ENCODE data around the gene GALP. TPM values are rescaled to one million over a fixed set of nuclear protein-coding genes. Genes with fewer than 3 reads are reported as not detected.
A peak's percentile ranks its signal among the peaks of the same experiment; 100 is the strongest.
"Not testable (repeated sequence)": the region's sequence is repeated elsewhere in the genome, so short reads cannot be mapped to it uniquely, and the experiment has no call there.

Gene GALP
- total RNA-seq, 2 donors from 2014 or later, result not detected

DNA sequence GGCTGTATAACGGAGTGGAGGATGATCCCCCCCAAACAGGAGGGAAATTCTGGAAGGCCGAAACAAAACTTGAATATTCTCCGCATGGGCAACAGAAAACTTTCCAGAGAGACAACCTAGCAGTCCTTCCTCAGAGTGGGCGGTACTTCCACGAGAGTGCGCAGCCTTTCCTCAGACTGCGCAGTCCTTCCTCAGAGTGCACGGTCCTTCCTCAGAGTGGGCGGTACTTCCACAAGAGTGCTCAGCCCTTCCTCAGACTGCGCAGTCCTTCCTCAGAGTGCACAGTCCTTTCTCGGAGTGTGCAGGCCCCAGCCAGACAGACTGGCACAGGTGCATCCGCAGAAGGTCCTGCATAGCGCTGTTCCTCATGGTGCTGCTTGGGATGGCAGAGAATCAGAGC lies 12.7 kb upstream of the GALP start:
- Histone ChIP-seq H3K27ac (no peak overlapping the region), H3K36me3 (peaks cover 22% of the 10 kb centered on the region), H3K4me1 (no peaks in the 10 kb centered on the region), H3K4me3 (no peak overlapping the region), H3K9me3 (no peaks in the 10 kb centered on the region), H3K27me3 (no peaks in the 10 kb centered on the region)
- TF ChIP-seq, protein P1, sequence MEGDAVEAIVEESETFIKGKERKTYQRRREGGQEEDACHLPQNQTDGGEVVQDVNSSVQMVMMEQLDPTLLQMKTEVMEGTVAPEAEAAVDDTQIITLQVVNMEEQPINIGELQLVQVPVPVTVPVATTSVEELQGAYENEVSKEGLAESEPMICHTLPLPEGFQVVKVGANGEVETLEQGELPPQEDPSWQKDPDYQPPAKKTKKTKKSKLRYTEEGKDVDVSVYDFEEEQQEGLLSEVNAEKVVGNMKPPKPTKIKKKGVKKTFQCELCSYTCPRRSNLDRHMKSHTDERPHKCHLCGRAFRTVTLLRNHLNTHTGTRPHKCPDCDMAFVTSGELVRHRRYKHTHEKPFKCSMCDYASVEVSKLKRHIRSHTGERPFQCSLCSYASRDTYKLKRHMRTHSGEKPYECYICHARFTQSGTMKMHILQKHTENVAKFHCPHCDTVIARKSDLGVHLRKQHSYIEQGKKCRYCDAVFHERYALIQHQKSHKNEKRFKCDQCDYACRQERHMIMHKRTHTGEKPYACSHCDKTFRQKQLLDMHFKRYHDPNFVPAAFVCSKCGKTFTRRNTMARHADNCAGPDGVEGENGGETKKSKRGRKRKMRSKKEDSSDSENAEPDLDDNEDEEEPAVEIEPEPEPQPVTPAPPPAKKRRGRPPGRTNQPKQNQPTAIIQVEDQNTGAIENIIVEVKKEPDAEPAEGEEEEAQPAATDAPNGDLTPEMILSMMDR (IDR thresholded peaks at IDR 0.05), result no peak
- DNase-seq (ENCODE audit: low spot score), result no peak

DNA sequence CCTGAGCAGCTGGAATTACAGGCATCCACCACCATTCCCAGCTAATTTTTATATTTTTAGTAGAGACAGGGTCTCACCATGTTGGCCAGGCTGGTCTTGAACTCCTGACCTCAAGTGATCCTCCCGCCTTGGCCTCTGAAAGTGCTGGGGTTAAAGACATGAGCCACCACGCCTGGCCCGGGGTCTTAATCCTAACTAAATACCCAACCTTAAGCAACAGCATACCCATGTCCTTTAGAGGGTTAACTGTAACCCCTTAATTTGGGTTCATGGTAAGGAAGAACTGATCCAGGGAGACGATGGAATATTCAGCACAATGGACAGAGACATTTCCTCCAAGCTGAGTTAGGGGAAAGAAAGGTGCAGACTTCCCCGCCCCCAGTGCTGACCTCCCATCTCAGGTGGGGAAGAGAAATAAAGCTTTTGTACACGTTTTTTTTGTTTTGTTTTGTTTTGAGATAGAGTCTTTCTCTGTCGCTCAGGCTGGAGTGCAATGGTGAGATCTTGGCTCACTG lies 8.7 kb upstream of the GALP start:
- no peak for DNase-seq (ENCODE audit: low spot score)
- TF ChIP-seq, protein P1 (IDR thresholded peaks at IDR 0.05), result no peak
- H3K4me1 ChIP-seq, result peaks cover 0 to 5% of the 10 kb centered on the region in 2 donors
- H3K27me3 ChIP-seq, result no peaks in the 10 kb centered on the region
- no peaks in the 10 kb centered on the region for H3K9me3 ChIP-seq
- H3K4me3 ChIP-seq, result no peak overlapping the region
- H3K27ac ChIP-seq, result no peak overlapping the region
- no peaks in the 10 kb centered on the region for H3K36me3 ChIP-seq

DNA sequence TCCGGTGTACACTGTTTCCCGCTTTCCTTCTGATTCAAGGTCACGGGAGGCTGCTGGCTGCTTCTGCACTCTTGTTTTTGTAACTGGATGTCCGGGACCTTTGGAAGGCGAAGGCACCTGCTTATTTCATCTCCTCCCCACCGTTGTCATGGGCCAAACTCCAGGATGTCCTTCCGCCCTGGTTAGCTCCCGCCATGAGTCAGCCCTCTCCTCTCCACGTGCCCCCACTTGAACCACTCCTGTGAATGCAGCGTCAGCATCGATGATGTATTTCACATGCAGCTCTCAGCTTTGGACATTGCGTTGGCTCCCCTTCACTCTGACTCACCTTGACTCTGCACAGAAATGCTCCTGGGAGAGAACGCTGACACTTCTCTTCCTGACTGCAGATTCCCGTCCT lies 5.5 kb upstream of the GALP start:
- H3K4me3 ChIP-seq, result no peak overlapping the region
- peaks cover 0 to 5% of the 10 kb centered on the region in 2 donors for H3K4me1 ChIP-seq
- no peak overlapping the region for H3K27ac ChIP-seq
- no peaks in the 10 kb centered on the region for H3K27me3 ChIP-seq
- H3K36me3 ChIP-seq, result no peaks in the 10 kb centered on the region
- H3K9me3 ChIP-seq, result no peaks in the 10 kb centered on the region
- peak; percentile 59 for DNase-seq (ENCODE audit: low spot score)
- TF ChIP-seq, protein P1 (IDR thresholded peaks at IDR 0.05), result no peak

DNA sequence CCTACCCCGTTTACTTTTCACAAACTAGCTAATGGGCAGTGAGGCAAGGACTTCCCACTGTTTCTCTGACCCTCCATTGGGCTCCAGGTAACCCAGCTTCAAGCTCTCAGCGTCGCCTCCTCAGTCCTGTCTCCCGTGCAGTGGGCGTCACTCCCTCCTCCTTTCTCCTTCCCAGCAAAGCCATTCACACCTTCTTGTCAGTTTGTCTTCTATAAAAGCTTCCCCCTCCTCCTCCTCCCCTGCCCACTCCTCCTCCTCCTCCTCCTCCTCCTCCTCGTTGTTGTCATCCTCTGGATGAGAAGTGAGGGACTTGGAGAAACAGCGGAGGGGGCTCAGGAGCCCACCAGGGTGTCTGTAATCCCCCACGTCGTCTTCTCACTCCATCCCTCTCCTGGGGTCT lies 1.7 kb upstream of the GALP start:
- no peak overlapping the region for H3K4me3 ChIP-seq

DNA sequence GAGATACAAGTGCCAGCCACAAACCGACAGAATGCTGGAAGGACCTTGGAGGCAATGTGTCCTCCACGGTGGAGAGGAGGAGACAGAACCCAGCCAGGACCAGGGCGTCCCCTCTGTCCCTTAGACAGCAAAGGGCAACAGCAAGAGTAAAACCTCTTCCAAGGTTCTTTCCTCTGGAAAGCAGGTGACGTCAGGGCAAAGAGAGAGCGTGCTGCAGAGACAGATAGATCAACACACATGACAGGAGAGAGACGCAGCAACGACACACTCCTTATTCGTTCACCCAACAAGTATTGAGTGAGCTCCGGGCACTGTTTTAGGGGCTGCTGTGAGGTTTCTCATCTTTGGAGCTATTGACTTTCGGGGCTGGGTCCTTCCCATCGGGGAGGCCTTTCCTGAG lies 1.3 kb upstream of the GALP start:
- Histone ChIP-seq H3K4me3 (no peak overlapping the region), H3K36me3 (no peaks in the 10 kb centered on the region), H3K9me3 (no peaks in the 10 kb centered on the region), H3K4me1 (peaks cover 0 to 5% of the 10 kb centered on the region in 2 donors), H3K27ac (no peak overlapping the region), H3K27me3 (no peaks in the 10 kb centered on the region)
- TF ChIP-seq, protein P1 (IDR thresholded peaks at IDR 0.05), result no peak
- no peak for DNase-seq (ENCODE audit: low spot score)

More for the DNA sequence above, 1.7 kb upstream of the GALP start:
- H3K27ac ChIP-seq, result no peak overlapping the region
- no peaks in the 10 kb centered on the region for H3K36me3 ChIP-seq
- TF ChIP-seq, protein P1 (IDR thresholded peaks at IDR 0.05), result no peak
- H3K9me3 ChIP-seq, result no peaks in the 10 kb centered on the region
- DNase-seq (ENCODE audit: low spot score), result no peak
- H3K4me1 ChIP-seq, result peaks cover 0 to 5% of the 10 kb centered on the region in 2 donors
- H3K27me3 ChIP-seq, result no peaks in the 10 kb centered on the region

DNA sequence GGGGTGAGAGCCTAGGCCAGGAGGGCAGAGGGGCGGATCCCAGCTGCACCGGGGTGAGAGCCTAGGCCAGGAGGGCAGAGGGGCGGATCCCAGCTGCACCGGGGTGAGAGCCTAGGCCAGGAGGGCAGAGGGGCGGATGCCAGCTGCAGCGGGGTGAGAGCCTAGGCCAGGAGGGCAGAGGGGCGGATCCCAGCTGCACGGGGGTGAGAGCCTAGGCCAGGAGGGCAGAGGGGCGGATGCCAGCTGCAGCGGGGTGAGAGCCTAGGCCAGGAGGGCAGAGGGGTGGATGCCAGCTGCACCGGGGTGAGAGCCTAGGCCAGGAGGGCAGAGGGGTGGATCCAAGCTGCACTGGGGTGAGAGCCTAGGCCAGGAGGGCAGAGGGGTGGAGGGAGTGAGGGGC lies 502 bp downstream of the GALP start:
- not testable (repeated sequence) for H3K9me3 ChIP-seq; H3K4me1 ChIP-seq; H3K36me3 ChIP-seq; DNase-seq (ENCODE audit: low spot score); H3K27ac ChIP-seq; H3K4me3 ChIP-seq; H3K27me3 ChIP-seq

All from right atrium auricular region (tissue), 2 donors.